Measurements from ENCODE around the gene CDON.

DNA sequence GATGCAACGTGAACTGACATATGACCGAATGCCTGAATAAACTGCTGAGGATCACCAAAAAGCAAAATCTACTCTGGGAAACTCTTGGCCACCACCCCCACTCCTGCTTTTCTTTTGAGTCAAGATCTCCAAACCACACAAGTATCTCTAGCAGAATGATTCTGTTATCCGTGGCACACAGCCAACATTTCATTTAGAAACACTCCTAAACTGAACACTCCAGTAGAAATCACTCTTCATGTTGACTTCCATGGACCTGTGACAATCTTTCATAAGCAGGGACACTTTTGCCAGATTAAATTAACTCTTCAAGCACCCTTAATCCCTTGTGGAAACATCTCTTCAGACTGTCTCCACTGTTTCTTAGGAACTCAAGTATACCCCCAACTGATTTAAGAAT is 72.4 kb downstream of the CDON start:
- TF ChIP-seq, protein P1, sequence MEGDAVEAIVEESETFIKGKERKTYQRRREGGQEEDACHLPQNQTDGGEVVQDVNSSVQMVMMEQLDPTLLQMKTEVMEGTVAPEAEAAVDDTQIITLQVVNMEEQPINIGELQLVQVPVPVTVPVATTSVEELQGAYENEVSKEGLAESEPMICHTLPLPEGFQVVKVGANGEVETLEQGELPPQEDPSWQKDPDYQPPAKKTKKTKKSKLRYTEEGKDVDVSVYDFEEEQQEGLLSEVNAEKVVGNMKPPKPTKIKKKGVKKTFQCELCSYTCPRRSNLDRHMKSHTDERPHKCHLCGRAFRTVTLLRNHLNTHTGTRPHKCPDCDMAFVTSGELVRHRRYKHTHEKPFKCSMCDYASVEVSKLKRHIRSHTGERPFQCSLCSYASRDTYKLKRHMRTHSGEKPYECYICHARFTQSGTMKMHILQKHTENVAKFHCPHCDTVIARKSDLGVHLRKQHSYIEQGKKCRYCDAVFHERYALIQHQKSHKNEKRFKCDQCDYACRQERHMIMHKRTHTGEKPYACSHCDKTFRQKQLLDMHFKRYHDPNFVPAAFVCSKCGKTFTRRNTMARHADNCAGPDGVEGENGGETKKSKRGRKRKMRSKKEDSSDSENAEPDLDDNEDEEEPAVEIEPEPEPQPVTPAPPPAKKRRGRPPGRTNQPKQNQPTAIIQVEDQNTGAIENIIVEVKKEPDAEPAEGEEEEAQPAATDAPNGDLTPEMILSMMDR (IDR thresholded peaks at IDR 0.05; ENCODE audit: insufficient read depth, low read length, poor library complexity, severe bottlenecking), result no peak
- TF ChIP-seq EZH2phosphoT487 (conservative IDR thresholded peaks at IDR 0.05; ENCODE audit: low read length), result no peak

Data from SU-DHL-6 (cell line).